D721Med (cell line): ENCODE data around the gene CTXND1.

Source experiments
- DNase-seq: peaks from one replicate; pipeline ENCODE4 v3.0.0; 2011; ENCODE audit warnings: low spot score; ENCODE audit not compliant: insufficient read length
- FAIRE-seq: peaks from 2 replicates; lab custom pipeline; 2011; peaks lifted over from hg19 to GRCh38; lab: Jason Lieb, UNC
- TF ChIP-seq, protein P1 (sequence below): IDR thresholded peaks from 2 replicates; pipeline ENCODE4 v1.5.1; 2012; ENCODE audit warnings: mild to moderate bottlenecking, control low read depth; ENCODE audit not compliant: insufficient read depth; ENCODE audit errors: missing control alignments

CTXND1 gene

GRCh38 chr15:80183886-80184285 lies 68.1 kb downstream of the CTXND1 start:
- DNase-seq (no peak), FAIRE-seq (no peak)
- TF ChIP-seq, protein P1, sequence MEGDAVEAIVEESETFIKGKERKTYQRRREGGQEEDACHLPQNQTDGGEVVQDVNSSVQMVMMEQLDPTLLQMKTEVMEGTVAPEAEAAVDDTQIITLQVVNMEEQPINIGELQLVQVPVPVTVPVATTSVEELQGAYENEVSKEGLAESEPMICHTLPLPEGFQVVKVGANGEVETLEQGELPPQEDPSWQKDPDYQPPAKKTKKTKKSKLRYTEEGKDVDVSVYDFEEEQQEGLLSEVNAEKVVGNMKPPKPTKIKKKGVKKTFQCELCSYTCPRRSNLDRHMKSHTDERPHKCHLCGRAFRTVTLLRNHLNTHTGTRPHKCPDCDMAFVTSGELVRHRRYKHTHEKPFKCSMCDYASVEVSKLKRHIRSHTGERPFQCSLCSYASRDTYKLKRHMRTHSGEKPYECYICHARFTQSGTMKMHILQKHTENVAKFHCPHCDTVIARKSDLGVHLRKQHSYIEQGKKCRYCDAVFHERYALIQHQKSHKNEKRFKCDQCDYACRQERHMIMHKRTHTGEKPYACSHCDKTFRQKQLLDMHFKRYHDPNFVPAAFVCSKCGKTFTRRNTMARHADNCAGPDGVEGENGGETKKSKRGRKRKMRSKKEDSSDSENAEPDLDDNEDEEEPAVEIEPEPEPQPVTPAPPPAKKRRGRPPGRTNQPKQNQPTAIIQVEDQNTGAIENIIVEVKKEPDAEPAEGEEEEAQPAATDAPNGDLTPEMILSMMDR = no peak

GRCh38 chr15:80183306-80183705 lies 68.7 kb downstream of the CTXND1 start:
- FAIRE-seq (no peak), DNase-seq (no peak)
- TF ChIP-seq, protein P1 = no peak

DNA sequence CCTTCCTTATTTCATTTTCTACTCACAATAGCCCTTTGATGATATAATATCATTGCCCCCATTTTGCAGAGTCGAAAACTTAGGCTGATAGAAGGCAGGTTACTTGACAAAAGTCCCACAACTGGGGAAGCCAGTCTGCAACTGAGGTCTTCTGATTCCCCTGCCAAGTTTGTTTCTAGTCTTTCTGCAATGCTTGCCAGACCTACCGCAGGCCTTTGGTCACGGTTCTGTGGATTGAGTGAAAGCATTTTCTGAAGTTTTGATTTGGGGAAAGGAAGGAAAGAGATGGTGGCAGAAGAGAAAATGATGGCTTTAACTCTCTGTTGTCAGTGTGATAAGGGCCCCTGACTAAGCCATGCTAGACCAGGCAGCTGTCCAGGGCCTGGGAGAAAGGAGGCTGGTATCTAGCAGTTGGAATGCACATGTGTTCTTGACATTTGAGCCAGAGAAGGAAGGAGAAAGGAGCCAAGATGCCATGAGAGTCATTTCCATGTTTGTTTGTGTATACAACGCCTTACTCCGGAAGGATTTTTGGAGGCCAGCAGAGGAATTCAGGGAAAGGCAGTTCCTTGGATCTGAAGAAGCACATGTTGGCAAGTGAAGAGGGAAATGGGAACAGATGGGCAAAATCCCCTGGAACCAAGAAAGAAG lies 69.3 kb downstream of the CTXND1 start:
- no peak for FAIRE-seq
- DNase-seq = no peak

GRCh38 chr15:80180986-80181385 lies 71.0 kb downstream of the CTXND1 start:
- DNase-seq (no peak), FAIRE-seq (no peak)
- TF ChIP-seq, protein P1 = no peak

More for the DNA sequence above, 69.3 kb downstream of the CTXND1 start:
- TF ChIP-seq, protein P1 = no peak

GRCh38 chr15:80180468-80180867 lies 71.5 kb downstream of the CTXND1 start:
- no peak for DNase-seq
- FAIRE-seq = no peak
- TF ChIP-seq, protein P1 = no peak

DNA sequence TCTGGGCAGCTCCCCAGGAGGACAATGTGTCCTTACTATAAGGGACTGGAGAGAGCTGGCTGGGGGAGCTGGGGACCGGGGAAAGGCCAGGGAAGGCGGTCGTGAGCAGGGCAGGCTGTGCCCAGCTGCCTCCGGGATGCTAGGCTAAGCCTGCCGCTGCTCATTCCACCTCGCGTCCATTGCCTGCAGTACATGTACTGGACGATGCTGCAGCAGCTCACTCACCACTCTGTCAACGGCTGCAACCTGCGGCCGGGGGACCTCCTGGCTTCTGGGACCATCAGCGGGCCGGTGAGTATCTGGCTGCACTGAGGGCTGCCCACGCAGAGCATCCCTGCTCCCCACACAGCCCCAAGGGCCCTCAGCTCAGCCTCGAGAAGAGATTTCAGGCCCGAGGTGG lies 72.1 kb downstream of the CTXND1 start:
- FAIRE-seq = no peak
- TF ChIP-seq, protein P1 = no peak
- no peak for DNase-seq

DNA sequence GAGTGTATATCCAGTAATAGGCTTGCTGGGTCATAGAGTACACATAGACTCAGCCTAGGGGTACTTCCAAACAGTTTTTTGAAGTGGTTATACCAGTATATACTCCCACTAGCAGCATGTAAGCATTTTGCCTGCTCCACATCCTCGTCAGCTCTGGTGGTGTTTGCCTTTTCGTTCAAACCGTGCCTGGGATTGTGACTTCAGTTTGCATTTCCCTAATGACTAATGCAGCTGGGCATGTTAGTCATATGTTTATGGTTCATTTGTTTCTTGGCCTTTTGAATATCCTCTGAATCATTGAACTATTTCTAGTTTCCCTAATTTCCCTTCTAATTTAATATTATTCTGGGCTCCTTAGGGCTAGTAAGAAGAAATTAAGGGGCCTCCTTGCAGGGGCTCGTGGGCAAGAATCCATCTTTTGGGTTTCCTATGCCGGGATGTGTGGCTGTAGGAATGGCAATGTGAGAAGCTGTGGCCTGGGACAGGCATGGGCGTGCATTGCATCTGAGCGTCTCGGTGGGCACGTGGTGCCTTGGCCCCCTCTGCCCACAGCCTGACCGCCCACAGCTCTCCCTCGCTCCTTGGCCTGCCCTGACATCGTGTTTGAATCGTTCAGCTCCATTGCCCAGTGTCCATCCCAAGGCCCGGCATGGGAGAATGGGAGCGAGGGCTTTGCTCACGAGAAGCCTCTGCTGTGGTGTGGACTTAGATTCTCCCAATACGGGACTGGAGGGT lies 72.8 kb downstream of the CTXND1 start:
- DNase-seq (no peak), FAIRE-seq (no peak)
- TF ChIP-seq, protein P1 = no peak
